K562 treated with DMSO at 1 percent for 4 hours (cell line): ENCODE data around the gene RGS18. TPM values are rescaled to one million over a fixed set of nuclear protein-coding genes. Genes with fewer than 3 reads are reported as not detected.

Experiments used
- total RNA-seq: library from RNA; unstranded; fragments of 300-600 nt; gene quantifications from 2 replicates; pipeline ENCODE4 v1.2.3, GENCODE V29; 2022; ENCODE audit not compliant: insufficient read depth

Gene RGS18
- total RNA-seq = not detected in 2 replicates

GRCh38 chr1:192158181-192158580 is at the start of gene RGS18:
Gene RGS18, plus strand, starts transcription at chr1:192158462. Its CDS starts 176 bp downstream, at chr1:192158638.

Other genes starting within 250 kb of the RGS18 start
- not detected in 2 replicates for gene RGS21, start 158.5 kb downstream of the RGS18 start, total RNA-seq